ENCODE results near the gene MED26. TPM values are rescaled to one million over a fixed set of nuclear protein-coding genes. Genes with fewer than 3 reads are reported as not detected.

MED26 gene
- total and polyA plus RNA-seq, 2 experiments from 2014 or later = 7.4 to 15.4 TPM

DNA sequence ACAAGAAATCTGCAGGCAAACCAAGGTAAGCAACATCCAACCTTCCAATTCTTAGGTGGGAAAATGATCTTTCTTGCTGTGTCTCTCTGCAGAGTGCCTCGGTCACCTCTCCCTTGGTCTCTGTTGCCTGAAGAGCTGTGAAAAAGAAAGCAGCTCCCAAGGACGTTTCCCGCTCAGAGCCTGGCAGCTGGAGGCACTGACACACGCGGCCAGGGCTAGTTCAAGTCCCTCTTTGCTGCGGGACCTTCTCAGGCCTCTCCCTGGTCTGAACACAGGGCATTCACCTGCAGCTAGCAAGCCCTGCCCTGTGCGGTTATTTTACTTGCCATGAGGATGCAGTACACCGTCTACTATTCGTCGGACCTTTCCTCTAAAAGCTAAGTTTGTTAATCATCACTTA lies 3.8 kb downstream of the MED26 start:
- no peaks in the 10 kb centered on the region for H3K27me3 ChIP-seq (ENCODE audit: insufficient read depth)
- peaks cover 8% of the 10 kb centered on the region for H3K27me3 Mint-ChIP-seq (ENCODE audit: insufficient read depth, low read depth, poor library complexity)
- ATAC-seq (no peak), DNase-seq (ENCODE audit: low spot score) (no peak)
- TF ChIP-seq JUNB (IDR thresholded peaks at IDR 0.05; ENCODE audit: unreplicated experiment) (no peak), ZNF331 (CRISPR knock-in tag; IDR thresholded peaks at IDR 0.05; ENCODE audit: low read depth) (no peak), ZNF462 (CRISPR knock-in tag; IDR thresholded peaks at IDR 0.05) (no peak), STAT1 (IDR thresholded peaks at IDR 0.05; ENCODE audit: unreplicated experiment) (no peak), ZNF114 (CRISPR knock-in tag; IDR thresholded peaks at IDR 0.05) (no peak), ETS1 (IDR thresholded peaks at IDR 0.05) (no peak), EZH2phosphoT487 (IDR thresholded peaks at IDR 0.05; ENCODE audit: unreplicated experiment) (no peak), CTCF (conservative IDR thresholded peaks at IDR 0.05; ENCODE audit: low read depth in 2 of 2) (no peak), CREB1 (CRISPR knock-in tag; IDR thresholded peaks at IDR 0.05; ENCODE audit: low read depth) (no peak), POLR2AphosphoS5 (IDR thresholded peaks at IDR 0.05; ENCODE audit: low read depth) (no peak), NANOG (IDR thresholded peaks at IDR 0.05; ENCODE audit: borderline replicate concordance) (no peak), EZH2 (IDR thresholded peaks at IDR 0.05; ENCODE audit: low read depth, unreplicated experiment) (no peak)
- TF ChIP-seq, protein P1, sequence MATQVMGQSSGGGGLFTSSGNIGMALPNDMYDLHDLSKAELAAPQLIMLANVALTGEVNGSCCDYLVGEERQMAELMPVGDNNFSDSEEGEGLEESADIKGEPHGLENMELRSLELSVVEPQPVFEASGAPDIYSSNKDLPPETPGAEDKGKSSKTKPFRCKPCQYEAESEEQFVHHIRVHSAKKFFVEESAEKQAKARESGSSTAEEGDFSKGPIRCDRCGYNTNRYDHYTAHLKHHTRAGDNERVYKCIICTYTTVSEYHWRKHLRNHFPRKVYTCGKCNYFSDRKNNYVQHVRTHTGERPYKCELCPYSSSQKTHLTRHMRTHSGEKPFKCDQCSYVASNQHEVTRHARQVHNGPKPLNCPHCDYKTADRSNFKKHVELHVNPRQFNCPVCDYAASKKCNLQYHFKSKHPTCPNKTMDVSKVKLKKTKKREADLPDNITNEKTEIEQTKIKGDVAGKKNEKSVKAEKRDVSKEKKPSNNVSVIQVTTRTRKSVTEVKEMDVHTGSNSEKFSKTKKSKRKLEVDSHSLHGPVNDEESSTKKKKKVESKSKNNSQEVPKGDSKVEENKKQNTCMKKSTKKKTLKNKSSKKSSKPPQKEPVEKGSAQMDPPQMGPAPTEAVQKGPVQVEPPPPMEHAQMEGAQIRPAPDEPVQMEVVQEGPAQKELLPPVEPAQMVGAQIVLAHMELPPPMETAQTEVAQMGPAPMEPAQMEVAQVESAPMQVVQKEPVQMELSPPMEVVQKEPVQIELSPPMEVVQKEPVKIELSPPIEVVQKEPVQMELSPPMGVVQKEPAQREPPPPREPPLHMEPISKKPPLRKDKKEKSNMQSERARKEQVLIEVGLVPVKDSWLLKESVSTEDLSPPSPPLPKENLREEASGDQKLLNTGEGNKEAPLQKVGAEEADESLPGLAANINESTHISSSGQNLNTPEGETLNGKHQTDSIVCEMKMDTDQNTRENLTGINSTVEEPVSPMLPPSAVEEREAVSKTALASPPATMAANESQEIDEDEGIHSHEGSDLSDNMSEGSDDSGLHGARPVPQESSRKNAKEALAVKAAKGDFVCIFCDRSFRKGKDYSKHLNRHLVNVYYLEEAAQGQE (IDR thresholded peaks at IDR 0.05; ENCODE audit: unreplicated experiment) = no peak
- peaks cover 85% of the 10 kb centered on the region for H3K79me2 ChIP-seq (replicated peaks; ENCODE audit: insufficient read depth)
- H2AFZ ChIP-seq = no peak overlapping the region
- no peak overlapping the region for H3K4me3 ChIP-seq
- peaks cover 27% of the 10 kb centered on the region for H3K4me1 Mint-ChIP-seq
- H3K36me3 ChIP-seq (ENCODE audit: insufficient read depth) = no peaks in the 10 kb centered on the region
- H3K4me1 ChIP-seq (ENCODE audit: insufficient read depth) = peaks cover 6% of the 10 kb centered on the region
- no peak overlapping the region for H3K4me3 Mint-ChIP-seq
- H3K27ac ChIP-seq (ENCODE audit: low read depth) = peak overlapping the region; percentile 29; the same call in 1 of the 2 replicates
- H3F3A ChIP-seq (replicated peaks; ENCODE audit: low read depth) = peaks cover 2% of the 10 kb centered on the region; the same call in 1 of the 2 replicates
- H3K27ac Mint-ChIP-seq = no peak overlapping the region
- peaks cover 57% of the 10 kb centered on the region for H4K20me1 ChIP-seq (replicated peaks; ENCODE audit: insufficient read depth)
- no peaks in the 10 kb centered on the region for H3K9me2 ChIP-seq (ENCODE audit: insufficient read depth)
- no peak overlapping the region for H3K4me2 ChIP-seq
- H3K9me3 Mint-ChIP-seq = no peaks in the 10 kb centered on the region; the same call in 2 of the 3 replicates
- H3K36me3 Mint-ChIP-seq (ENCODE audit: low read depth) = no peaks in the 10 kb centered on the region; the same call in 2 of the 3 replicates
